Measurements from ENCODE around the gene CDV3. TPM values are rescaled to one million over a fixed set of nuclear protein-coding genes. Genes with fewer than 3 reads are reported as not detected.

The CDV3 gene
- total and polyA plus RNA-seq, 10 donors: 68.1 to 253 (median 206) TPM

- H3K27me3 ChIP-seq (replicated peaks in 1 of 7): no peaks in the 10 kb centered on the region
- 79 to 87% (median 85%) methylated on average over 4 of the region's 4 CpGs for WGBS, 5 donors
- H3K4me3 ChIP-seq: no peak overlapping the region
- H3K27ac ChIP-seq: no peak overlapping the region
- intact Hi-C loops (cut with DNase I; ENCODE audit: low total_unique reads): no loop called here
- H3K9me3 ChIP-seq: no peaks in the 10 kb centered on the region
- peaks cover 0 to 79% (median 72%) of the 10 kb centered on the region in 6 donors for H3K36me3 ChIP-seq
- TF ChIP-seq CTCF (IDR thresholded peaks at IDR 0.05 in 8 of 11, conservative IDR thresholded peaks at IDR 0.05 in 3 of 11): no peak
- TF ChIP-seq POLR2A (IDR thresholded peaks at IDR 0.05): no peak
- TF ChIP-seq POLR2AphosphoS5 (IDR thresholded peaks at IDR 0.05): no peak
- peaks cover 0 to 58% (median 9%) of the 10 kb centered on the region in 6 donors for H3K4me1 ChIP-seq
- no peak for DNase-seq
Observed at GRCh38 chr3:133588035-133588434, 14.5 kb downstream of the CDV3 start.

DNA sequence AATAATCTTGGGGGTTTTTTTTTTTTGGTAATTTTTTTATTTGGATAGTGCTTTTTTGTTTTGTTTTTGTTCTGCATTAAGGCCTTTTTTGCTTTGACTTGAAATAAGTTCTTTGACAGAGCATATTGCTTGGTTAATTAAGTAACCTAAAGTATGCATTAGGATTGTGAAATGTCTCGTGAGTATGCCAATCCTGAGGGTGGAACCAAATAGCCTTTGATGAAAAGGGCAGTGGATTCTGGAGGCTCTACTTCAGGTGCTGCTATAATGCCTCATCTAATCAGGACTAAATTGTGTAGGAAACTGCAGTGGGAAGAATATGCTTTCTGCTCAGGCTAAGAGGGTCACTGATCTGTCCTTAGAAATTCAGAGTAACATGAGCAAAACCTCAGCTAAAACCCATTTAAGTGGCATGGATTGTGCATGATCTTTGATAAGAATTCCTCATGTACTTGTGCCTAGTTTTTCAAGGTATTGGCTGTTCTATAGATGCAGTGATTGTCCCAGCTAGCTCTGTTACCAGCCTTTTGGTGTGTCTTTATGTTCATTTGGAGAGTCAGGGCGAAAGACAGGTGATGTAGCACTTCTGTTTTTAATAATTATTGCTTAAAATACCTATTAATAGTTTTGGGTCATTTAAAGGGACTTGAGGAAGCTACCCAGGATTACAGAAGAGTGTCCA, 15.4 kb downstream of the CDV3 start:
- intact Hi-C loops (cut with DNase I; ENCODE audit: low total_unique reads): no loop called here
- Histone ChIP-seq H3K4me1 (peaks cover 0 to 50% (median 3%) of the 10 kb centered on the region in 6 donors), H3K9me3 (no peaks in the 10 kb centered on the region), H3K27me3 (replicated peaks in 1 of 7) (no peaks in the 10 kb centered on the region), H3K36me3 (peaks cover 0 to 70% (median 65%) of the 10 kb centered on the region in 6 donors), H3K4me3 (no peak overlapping the region), H3K27ac (peak overlapping the region in 1 of 8 donors; percentile 29)
- 67 to 77% (median 76%) methylated on average over 2 of the region's 2 CpGs for WGBS, 5 donors
- TF ChIP-seq POLR2A (IDR thresholded peaks at IDR 0.05) (no peak), CTCF (IDR thresholded peaks at IDR 0.05 in 8 of 11, conservative IDR thresholded peaks at IDR 0.05 in 3 of 11) (no peak), POLR2AphosphoS5 (IDR thresholded peaks at IDR 0.05) (no peak)
- DNase-seq: no peak

DNA sequence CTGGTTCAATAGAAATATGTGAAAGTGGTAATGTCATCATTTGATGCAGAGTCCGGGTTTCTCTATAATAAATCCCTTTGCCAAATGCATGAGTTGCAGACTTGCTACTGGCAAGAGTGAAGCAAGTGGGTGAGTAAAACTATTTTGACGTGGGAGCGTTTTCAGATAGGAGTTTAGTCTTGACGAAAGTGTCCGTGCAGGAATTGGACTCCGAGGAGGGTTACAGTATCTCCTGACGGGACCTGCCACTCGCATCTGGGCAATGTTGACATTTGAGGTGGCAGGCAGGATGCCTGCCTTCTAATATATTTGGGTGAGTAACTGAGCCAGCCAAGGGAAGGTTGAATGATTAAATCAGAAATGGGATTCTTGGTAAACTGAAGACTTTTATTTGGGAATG, 16.0 kb downstream of the CDV3 start:
- 91 to 95% (median 94%) methylated on average over 8 of the region's 8 CpGs for WGBS, 5 donors
- Histone ChIP-seq H3K4me1 (peaks cover 0 to 44% (median 3%) of the 10 kb centered on the region in 6 donors), H3K36me3 (peaks cover 0 to 64% (median 59%) of the 10 kb centered on the region in 6 donors), H3K27ac (peak overlapping the region in 1 of 8 donors; percentile 29), H3K4me3 (no peak overlapping the region), H3K9me3 (no peaks in the 10 kb centered on the region), H3K27me3 (replicated peaks in 1 of 7) (no peaks in the 10 kb centered on the region)
- no peak for TF ChIP-seq CTCF (IDR thresholded peaks at IDR 0.05 in 8 of 11, conservative IDR thresholded peaks at IDR 0.05 in 3 of 11)
- peak in 1 of 3 donors; percentile 25 for TF ChIP-seq POLR2AphosphoS5 (IDR thresholded peaks at IDR 0.05)
- intact Hi-C loops (cut with DNase I; ENCODE audit: low total_unique reads): no loop called here
- DNase-seq: no peak

GRCh38 chr3:133591271-133591742, 17.8 kb downstream of the CDV3 start:
- Histone ChIP-seq H3K9me3 (no peaks in the 10 kb centered on the region), H3K4me3 (no peak overlapping the region), H3K27ac (no peak overlapping the region), H3K27me3 (replicated peaks in 1 of 7) (no peaks in the 10 kb centered on the region), H3K36me3 (peaks cover 0 to 46% (median 41%) of the 10 kb centered on the region in 6 donors), H3K4me1 (peaks cover 0 to 27% (median 1%) of the 10 kb centered on the region in 6 donors)
- no peak for DNase-seq
- intact Hi-C loops (cut with DNase I; ENCODE audit: low total_unique reads): no loop called here
- 94 to 99% (median 99%) methylated on average over 3 of the region's 3 CpGs for WGBS, 5 donors
- TF ChIP-seq CTCF (IDR thresholded peaks at IDR 0.05 in 8 of 11, conservative IDR thresholded peaks at IDR 0.05 in 3 of 11) (no peak), POLR2A (IDR thresholded peaks at IDR 0.05) (no peak), POLR2AphosphoS5 (IDR thresholded peaks at IDR 0.05) (no peak)

Data from spleen (tissue), 11 donors.